Sigmoid colon (tissue), 3 donors: ENCODE measurements around the gene MAD1L1.

Source experiments
- POLR2A ChIP-seq, 2 donors: fragments of 450-650 bp; IDR thresholded peaks; one replicate each; pipeline ENCODE4 v1.6.1; 2016; ENCODE audit warnings: antibody characterized with exemption in 2 of 2, mild to moderate bottlenecking in 2 of 2, moderate library complexity in 2 of 2
- TF ChIP-seq, protein P1 (sequence below), 4 experiments: fragments of 450-650 bp in 3 of 4; fragments of 200-600 bp in 1 of 4; IDR thresholded peaks; one replicate each; pipeline ENCODE4 v1.5.1; 2016 to 2019; ENCODE audit warnings: antibody characterized with exemption in 4 of 4, mild to moderate bottlenecking in 3 of 4, moderate library complexity in 2 of 4

- TF ChIP-seq, protein P1, sequence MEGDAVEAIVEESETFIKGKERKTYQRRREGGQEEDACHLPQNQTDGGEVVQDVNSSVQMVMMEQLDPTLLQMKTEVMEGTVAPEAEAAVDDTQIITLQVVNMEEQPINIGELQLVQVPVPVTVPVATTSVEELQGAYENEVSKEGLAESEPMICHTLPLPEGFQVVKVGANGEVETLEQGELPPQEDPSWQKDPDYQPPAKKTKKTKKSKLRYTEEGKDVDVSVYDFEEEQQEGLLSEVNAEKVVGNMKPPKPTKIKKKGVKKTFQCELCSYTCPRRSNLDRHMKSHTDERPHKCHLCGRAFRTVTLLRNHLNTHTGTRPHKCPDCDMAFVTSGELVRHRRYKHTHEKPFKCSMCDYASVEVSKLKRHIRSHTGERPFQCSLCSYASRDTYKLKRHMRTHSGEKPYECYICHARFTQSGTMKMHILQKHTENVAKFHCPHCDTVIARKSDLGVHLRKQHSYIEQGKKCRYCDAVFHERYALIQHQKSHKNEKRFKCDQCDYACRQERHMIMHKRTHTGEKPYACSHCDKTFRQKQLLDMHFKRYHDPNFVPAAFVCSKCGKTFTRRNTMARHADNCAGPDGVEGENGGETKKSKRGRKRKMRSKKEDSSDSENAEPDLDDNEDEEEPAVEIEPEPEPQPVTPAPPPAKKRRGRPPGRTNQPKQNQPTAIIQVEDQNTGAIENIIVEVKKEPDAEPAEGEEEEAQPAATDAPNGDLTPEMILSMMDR (IDR thresholded peaks at IDR 0.05) = no peak
- no peak for TF ChIP-seq POLR2A (IDR thresholded peaks at IDR 0.05)
Observed at GRCh38 chr7:2116989-2117591, 115.7 kb downstream of the MAD1L1 start.
